22Rv1 (cell line): Measurements from ENCODE around the gene JCHAIN.
A peak's percentile ranks its signal among the peaks of the same experiment; 100 is the strongest.
"Not testable (repeated sequence)": the region's sequence is repeated elsewhere in the genome, so short reads cannot be mapped to it uniquely, and the experiment has no call there.

ENCODE experiments used
- H3K27ac ChIP-seq: fragments of 450-650 bp; 2 replicates; pipeline ENCODE4 v1.5.1; 2017
- CTCF ChIP-seq: fragments of 450-650 bp; IDR thresholded peaks from 2 replicates; pipeline ENCODE4 v1.5.1; 2017; ENCODE audit warnings: mild to moderate bottlenecking
- ZFX ChIP-seq: fragments of 450-650 bp; IDR thresholded peaks from 2 replicates; pipeline ENCODE4 v1.6.1; 2017; ENCODE audit warnings: antibody characterized with exemption, borderline replicate concordance

JCHAIN gene

GRCh38 chr4:70687821-70688794, 21.8 kb upstream of the JCHAIN start, which contains the start of gene UTP3:
TSS of gene UTP3 (plus strand) at chr4:70688532. CDS start at chr4:70688678, 146 bp downstream.
- TF ChIP-seq CTCF: peak; percentile 96
- no peak for TF ChIP-seq ZFX
- H3K27ac ChIP-seq: peak within 1 kb of the TSS; percentile 92

GRCh38 chr4:70687392-70687791, 21.1 kb upstream of the JCHAIN start:
- TF ChIP-seq CTCF (no peak), ZFX (no peak)
- H3K27ac ChIP-seq: peak overlapping the region; percentile 92

GRCh38 chr4:70682142-70682541, 15.8 kb upstream of the JCHAIN start:
- H3K27ac ChIP-seq: not testable (repeated sequence)

GRCh38 chr4:70681704-70682103, 15.4 kb upstream of the JCHAIN start:
- TF ChIP-seq CTCF (no peak), ZFX (no peak)
- no peak overlapping the region for H3K27ac ChIP-seq

DNA sequence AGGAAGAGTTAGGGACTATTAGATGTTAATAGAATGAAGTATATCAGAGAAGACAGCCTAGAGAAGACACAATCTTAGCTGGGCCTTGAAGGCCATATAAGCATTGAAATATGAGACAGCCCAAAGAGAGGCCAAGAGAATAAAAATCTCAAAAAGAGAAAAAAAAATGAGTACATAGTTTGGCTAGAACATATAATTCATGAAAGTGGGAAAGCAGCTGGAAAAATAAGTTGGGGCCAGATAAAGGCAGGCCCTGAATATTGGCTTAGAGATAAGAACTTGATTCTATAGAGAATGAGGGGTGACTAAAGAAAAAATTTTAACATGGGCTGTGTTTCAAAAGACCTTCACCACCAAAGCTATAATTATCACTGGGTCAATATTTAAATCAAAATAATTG, 14.6 kb upstream of the JCHAIN start:
- TF ChIP-seq CTCF (no peak), ZFX (no peak)
- H3K27ac ChIP-seq: no peak overlapping the region

- no peak overlapping the region for H3K27ac ChIP-seq
- TF ChIP-seq CTCF: no peak
- no peak for TF ChIP-seq ZFX
Observed at GRCh38 chr4:70678383-70678999, 12.2 kb upstream of the JCHAIN start.

DNA sequence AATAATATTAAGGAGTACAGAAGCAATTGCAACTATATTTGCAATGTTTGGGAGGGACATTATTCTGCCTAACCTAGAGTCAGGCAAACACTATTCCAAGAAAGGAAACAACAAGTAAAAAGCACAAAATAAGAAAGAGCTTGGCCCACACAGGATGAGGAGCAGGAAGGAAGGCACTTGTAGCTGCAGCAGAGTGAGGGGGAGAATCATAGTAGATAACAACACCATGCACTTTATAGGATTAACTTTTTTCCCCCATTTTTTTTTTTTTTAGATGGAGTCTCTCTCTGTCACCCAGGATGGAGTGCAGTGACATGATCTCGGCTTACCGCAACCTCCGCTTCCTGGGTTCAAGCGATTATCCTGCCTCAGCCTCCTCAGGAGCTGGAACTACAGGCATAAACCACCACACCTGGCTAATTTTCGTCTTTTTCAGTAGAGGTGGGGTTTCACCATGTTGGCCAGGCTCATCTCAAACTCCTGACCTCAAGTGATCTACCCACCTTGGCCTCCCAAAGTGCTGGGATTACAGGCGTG, 10.3 kb upstream of the JCHAIN start:
- no peak for TF ChIP-seq ZFX
- TF ChIP-seq CTCF: no peak
- H3K27ac ChIP-seq: no peak overlapping the region
